Erythroblast (primary cell): ENCODE measurements around the gene MBTD1.

Experiments used
- DNase-seq, 2 experiments: peaks; one replicate each; lab custom pipeline; 2025; lab: John Stamatoyannopoulos, UW
- GATA1 ChIP-seq: IDR thresholded peaks from 2 replicates; pipeline ENCODE4 v1.6.1; 2011; ENCODE audit warnings: low read depth, mild to moderate bottlenecking, control low read depth, low read length, moderate library complexity
- POLR2A ChIP-seq: IDR thresholded peaks from 2 replicates; pipeline ENCODE4 v1.6.1; 2011; ENCODE audit warnings: mild to moderate bottlenecking, low read length

MBTD1 gene

GRCh38 chr17:51133365-51133764 lies 126.5 kb downstream of the MBTD1 start:
- no peak for DNase-seq

GRCh38 chr17:51132964-51133319 lies 126.9 kb downstream of the MBTD1 start:
- no peak for DNase-seq

More at GRCh38 chr17:51133365-51133764, 126.5 kb downstream of the MBTD1 start:
- no peak for TF ChIP-seq GATA1
- TF ChIP-seq POLR2A, result no peak

GRCh38 chr17:51128076-51128475 lies 131.8 kb downstream of the MBTD1 start:
- no peak for TF ChIP-seq POLR2A
- no peak for TF ChIP-seq GATA1
- DNase-seq, result peak; percentile 90 to 92

More at GRCh38 chr17:51132964-51133319, 126.9 kb downstream of the MBTD1 start:
- TF ChIP-seq GATA1 (no peak), POLR2A (no peak)
